ENCODE measurements around the gene AK4.
"Not testable (repeated sequence)": the region's sequence is repeated elsewhere in the genome, so short reads cannot be mapped to it uniquely, and the experiment has no call there.

AK4 gene

DNA sequence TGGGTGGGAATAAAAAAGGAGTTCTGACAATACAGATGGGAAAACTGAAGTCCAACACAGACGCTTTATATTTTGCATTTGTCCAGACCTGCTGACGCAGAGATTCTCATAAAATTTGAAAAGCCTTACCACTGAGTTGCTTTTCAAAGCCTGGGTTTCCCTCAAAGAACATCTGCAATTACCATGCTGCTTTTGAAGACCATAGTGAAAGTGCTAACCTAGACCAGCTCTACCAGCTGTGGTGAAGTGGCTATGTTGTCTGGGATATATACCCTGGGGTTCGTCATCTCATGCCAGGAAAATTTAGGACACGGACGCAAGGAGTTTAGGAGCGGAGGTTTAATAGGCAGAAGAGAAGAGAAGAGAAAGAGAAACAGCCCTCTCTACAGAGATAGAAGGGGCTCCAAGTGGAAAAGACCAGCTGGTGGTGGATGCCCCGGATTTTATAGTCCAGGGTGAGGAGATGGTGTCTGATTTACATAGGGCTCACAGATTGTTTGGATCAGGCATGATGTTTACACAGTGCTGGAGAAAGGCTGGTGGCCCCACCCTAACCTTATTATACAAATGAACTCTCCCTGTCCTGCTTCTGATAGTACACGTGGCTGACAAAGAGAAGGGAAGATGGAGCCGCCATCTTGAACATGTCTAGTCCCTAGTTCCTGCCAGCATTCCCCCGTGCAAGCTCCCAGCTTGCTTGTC, 73.8 kb downstream of the AK4 start:
- DNase-seq, result no peak

DNA sequence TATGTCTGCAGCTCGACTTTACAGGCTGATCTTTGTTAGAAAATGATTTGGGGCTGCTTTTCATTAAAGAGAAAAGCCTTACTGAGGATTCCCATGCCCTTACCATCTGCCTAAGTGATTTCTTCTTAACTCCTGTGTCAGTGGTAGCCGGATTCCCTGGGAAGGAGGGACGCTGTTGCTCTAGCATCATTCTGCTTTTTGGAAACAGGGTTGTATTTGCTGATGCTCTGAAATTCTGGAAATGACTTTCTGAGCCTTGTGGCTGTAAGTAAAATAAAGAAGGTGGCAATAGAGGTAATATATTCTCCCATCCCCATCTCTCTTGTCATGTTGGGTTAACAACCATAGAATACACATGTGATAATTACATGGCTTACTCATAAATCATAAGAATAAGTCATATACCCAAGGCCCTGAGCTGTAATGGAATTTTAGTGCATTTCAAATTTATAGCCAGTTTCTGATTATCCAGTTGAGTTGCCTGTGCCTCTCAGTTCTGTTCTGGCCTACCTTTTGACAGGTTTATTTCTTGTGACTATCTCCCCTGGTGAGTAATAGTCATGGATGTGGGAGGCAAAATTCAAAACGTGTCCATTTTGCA, 74.4 kb downstream of the AK4 start:
- DNase-seq, result no peak

DNA sequence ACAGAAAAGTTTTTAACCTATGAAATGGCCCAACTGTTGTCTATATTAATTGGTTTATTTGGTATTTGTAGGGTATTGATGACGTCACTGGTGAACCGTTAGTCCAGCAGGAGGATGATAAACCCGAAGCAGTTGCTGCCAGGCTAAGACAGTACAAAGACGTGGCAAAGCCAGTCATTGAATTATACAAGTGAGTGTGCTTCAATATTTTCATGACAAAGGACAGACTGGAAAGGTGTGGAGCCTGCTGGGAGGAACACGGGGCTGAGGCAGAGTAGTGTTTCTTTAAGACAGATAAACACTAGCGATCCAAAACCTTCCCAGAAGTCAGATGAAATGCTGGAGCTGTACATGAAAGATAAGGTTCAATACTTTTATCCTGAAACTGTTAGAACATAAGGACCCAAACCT, 76.7 kb downstream of the AK4 start:
- no peak for DNase-seq

DNA sequence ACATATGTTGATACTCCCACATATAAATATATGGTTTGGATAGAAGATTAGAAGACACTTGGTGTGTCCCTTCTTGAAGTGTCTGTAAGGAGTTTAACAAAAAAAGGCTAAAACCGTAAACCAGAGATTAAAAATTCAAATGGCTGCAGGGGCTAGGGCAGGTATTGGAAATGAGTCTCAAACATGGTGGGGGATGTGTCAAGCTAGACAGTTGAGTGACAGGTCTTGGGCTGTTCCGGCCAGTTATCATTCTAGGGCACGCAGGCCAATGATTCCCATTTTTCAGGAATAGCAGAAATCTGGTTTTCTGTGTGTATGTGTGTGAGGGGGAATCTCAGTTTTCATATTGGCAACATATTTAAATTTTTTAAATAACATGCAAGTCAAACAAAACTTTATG, 77.2 kb downstream of the AK4 start:
- no peak for DNase-seq

DNA sequence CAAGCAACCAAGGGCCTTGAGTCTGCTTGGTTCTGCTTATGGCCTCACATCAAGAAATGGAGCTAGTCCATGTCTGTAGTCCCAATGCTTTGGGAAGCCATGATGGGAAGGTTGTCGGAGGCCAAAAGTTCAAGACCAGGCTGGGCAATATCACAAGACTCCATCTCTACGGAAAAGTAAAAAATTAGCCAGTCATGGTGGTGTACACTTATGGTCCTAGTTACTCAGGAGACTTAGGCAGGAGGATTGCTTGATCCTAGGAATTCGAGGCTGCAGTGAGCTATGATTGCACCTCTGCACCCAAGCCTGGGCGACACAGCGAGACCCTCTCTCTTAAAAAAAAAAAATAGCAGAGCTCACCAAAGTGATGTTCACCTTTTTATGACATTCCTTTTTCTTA, 81.2 kb downstream of the AK4 start:
- no peak for DNase-seq

DNA sequence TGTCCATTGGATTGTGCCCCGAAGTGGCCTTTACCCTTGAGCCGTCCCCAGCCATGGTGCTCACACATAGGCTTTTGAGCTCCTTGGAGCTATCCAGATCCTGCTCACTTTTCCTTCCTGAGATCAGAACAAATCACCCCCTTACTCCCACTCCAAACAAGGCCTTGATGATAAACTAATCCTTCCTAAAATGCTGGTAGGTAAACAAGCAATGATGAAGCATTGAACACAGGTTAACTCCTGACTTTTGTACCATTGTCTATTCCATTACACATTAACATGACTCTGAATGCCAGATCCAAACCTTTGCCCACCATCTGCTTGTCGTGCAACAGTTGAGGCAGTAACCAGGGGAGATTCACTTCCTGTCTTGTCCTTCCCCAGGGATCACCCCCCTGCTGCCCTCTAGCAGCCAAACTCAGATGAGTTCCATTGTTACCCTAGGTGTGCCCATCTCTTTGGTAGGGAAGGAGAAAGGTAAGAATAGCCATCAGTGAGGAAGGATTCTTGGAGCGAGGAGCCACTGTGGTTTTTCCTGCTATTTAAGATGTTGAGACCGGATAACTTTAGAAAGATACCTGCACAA, 81.8 kb downstream of the AK4 start:
- DNase-seq, result no peak

DNA sequence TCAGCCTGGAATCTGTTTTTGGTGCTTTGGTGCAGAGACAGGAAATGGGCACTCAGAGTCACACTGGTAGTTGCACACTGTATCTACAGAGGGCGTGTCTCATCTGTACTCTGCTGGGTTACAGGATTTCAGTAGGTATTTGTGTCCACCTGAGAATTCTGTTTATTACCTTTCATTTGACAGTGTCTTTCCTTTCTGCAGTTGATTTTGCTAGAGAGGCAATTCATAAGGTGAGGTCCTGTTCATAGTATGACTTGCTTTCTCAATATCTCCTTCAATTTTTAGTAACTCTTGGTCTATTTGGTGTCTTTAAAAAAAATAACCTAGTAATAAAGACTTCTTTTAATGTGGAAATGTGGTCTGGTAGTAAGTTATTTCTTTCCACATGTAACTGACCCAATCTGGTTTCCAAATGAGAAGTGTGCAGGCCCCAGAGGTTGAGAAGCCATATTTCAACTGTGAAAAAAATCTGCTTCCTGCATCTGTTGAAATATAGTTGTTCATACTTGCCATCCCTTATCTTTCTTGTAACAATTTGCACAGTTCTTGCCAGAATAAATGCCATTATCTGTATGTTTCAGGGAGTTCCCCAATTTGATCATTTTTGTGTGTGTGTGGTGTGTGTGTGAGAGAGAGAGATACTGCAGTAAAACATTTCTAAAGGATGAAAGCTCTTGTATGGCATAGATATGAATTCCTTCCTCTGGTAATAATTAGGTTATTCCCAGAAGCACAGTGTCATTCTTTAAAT, 82.9 kb downstream of the AK4 start:
- DNase-seq, result no peak

DNA sequence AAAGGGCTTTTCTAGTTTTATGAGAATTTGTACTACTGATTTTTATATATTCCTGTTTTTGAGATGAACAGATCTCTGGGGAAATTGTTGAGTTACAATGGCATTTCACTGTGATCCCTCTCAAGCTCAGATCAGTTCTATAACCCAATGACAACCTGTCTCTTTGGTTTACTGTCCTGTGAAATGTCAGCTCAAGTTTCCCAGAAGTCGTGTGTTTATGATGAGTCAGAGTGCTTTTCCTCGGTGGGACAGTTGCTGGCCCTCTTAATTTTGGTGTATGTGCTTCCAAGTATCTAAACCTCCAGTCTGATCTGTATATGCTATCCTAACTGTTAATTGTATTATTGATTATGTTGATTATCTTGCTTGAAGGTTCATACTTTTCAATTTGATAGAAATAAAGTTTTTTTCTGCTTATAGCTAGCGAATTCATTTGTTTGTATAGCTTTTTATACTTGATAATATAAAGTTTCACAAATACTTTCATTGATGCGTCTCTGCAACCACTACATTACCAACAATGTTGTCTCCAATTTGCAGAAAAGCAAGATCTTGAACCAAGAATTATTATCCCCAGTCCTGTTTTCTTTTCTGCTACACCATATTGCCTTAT, 83.8 kb downstream of the AK4 start:
- DNase-seq, result no peak

DNA sequence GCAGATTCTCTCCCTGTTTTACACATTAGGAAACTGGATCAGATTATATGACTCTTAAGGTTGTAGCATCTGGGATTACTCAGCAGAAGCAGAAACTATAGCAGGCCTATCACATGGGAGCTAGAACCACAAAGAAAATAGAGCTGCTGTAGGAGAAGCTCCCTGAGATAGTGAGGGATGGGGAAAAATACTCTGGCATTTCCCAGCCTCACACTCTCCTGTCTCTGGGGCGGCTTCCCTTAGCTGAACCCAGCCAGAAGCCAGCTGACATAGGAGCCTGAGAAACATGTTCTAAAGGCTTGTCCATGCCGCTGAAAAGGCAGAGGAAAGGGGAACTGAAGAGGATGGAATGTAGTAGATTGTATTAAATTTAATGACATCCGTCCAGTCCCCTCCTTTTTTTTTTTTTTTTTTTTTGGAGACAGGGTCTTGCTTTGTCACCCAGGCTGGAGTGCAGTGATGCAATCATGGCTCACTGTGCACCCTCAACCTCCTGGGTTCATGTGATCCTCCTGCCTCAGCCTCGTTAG, 84.5 kb downstream of the AK4 start:
- no peak for DNase-seq

DNA sequence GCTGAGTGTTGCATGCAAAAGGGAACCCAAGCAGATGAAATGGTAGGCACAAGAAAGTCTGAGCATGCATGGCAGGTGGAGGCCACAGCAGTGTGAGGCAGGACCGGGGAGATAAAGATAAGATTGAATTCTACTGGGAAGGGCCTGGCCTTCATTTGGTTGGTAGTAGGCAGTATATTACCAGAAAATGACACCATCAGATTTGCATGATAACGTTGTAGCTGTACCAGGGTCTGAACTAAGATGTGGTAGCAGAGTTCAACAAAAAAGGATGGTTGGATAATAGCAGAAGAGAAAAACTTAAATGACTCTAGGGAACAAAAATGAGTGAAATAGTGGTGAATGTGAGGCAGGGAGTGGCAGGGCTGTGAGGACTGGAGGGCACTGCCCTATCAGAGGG, 85.8 kb downstream of the AK4 start:
- DNase-seq, result no peak

DNA sequence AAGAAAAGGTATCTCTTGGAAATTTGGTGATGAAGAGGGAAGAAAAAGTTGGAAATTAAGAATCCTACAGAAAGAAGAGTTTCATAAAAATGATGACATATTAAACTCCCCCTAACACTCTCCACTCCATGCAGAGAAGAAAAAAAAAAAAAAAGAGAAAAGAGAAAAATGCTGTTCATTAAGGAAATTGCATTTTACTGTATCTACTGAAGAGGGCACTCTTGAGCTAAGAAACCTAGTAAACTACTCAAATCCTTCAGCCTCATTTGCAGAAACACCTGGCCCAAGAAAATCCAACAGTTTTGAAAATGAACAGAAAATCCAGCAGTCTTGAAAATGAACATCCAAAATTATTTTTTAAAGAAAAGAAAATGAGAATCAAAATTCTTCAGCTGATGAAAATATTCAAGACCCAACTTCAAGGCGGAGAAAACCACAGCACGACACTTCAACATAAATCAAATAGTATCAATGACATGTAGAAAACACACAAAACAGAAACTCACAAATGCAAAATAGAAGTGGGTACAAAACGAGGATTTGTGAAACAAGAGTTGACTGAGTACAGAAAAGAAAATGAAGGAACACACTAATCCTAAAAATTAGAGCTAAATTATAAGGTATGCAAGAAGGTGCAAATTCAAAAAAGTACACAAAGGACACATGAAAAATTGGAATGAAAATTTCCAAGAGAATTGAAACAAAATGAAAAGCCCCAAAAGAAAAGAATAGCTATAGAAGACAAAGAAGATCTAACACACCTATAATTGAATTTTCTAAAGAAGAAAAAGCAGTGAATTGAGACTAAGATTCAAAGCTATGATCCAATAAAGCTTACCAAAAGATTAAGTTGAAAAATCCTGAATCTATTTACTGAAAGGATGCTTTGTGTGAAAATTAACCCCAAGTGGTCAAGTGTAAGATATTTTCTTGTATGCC, 88.1 kb downstream of the AK4 start:
- DNase-seq, result peak; percentile 26

DNA sequence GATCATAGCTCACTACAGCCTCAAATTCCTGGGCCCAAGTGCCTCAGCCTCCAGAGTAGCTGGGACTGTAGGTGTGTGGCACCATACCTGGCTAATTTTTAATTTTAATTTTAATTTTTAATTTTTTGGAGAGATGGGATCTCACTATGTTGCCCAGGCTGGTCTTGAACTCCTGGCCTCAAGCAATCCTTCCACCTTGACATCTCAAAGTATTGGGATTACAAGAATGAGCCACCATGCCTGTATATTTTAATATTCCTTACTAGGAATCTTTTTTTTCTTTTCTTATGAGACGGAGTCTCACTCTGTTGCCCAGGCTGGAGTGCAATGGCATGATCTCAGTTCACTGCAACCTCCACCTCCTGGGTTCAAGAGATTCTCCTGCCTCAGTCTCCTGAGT, 89.1 kb downstream of the AK4 start:
- DNase-seq, result not testable (repeated sequence)

DNA sequence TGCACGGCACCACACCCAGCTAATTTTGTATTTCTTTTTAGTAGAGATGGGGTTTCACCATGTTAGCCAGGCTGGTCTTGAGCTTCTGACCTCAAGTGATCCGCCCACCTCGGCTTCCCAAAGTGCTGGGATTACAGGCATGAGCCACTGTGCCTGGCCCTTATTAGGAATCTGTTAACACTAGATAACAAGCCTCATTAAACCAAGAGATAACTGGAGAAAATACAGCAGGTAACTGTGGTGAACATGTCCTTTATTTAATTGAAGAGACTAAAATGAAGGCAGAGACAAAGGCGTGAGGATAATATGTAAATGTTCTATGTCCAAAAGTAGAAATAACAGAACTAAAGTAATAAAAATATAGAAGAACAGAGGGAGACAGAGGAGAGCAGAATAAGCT, 89.5 kb downstream of the AK4 start:
- DNase-seq, result no peak

DNA sequence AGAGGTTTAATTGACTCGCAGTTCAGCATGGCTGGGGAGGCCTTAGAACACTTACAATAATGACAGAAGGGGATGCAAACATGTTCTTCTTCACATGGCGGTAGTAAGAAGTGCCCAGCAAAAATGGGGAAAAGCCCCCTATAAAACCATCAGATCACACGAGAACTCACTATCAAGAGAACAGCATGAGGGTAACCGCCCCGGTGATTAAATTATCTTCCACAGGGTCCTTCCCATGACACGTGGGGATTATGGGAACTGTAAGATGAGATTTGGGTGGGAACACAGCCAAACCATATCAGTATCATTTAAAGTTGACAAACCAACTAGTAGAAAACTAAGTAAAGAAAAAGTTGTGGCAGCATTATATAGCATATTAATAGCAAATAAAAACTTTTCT, 90.0 kb downstream of the AK4 start:
- DNase-seq, result no peak

DNA sequence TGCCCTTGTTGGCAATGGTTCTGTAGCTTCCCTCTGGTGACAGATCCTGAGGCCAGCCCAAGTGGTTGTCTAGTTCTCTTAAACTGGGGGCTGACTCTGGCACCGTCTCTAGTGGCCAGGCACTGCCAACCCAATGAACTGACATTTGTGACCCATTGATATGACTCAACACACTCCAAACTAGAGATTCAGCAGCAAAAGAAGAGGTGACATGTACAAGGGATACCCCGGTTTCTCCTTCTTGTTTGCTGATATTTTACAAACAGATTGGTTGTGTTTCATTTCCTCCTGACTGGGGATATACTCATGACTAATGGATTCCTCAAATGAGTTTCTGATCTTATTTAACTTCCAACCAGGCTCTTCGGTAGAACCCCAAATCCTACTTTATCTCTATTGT, 95.5 kb downstream of the AK4 start:
- DNase-seq, result no peak

DNA sequence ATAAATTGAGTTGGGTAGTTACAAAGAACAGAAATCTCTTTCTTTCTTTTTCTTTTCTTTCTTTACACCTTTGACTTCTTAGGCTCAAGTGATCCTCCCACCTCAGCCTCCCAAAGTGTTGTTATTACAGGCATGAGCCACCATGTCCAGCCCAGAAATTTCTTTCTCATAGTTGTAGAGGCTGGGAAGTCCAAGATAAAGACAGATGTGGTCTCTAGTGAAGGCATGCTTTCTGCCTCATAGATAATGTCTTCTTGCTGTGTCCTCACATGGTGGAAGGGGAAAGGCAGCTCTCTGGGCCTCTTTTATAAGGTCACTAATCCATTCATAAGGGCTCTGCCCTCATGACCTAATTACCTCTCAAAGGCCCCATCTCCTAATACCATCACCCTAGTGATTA, 97.3 kb downstream of the AK4 start:
- DNase-seq, result no peak

DNA sequence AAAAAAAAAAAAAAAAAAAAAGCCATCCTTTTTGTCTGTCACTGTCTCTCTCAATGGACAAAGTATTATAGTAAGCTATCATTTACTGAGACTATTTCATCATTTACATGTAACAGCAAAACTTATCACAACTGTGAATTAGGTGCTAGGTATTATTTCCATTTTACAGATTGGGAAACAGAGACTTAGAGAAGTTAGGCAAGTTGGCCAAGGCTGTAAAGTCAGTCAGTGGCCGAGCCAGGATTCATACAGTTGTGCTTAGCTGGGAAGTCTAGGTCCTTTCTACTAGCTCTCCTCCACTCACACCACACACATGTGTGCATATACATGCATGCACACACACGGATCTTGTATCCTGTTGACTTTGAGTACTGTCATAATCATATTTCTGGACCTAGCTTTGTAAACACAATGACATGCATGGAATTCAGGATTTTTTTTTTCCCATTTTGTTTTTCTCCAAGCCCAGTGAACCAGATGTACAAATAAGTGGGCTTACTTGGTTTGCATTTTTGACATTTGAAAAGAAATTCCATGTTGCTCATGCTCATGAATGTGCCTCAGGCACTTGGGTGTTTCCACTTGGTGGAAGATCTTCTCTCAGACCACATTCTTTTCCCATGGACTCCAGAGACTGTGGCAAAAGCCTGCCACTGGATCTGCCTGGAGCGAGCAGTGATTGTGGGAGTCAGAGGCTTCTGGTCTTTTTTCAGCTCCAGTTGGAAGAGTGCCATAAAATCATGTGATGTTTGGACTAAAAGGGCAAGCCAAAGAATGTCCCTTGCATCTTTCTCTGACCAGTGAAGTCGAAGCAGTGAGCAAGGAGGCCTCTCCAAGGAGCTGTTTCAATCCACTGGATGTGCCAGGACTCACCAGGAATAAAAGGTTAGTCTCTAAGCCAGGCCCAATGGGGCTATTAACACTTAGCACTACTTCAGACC, 99.7 kb downstream of the AK4 start:
- DNase-seq, result no peak

DNA sequence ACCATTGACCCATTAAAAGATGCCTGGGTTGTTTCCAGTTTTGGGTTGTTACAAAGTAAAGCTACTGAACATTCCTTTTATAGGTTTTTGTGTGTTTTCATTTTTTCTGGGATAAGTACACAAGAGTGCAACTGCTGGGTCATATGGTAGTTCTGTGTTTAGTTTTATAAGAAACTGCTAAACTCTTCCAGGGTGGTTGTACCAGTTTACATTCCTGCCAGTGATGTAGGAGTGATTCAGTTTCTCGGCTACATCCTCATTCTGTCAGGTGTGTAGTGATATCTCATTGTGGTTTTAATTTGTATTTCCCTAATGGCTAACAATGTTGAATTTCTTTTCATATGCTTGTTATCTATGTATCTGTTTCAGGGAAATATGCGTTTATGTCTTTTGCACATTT, 102.8 kb downstream of the AK4 start:
- no peak for DNase-seq

DNA sequence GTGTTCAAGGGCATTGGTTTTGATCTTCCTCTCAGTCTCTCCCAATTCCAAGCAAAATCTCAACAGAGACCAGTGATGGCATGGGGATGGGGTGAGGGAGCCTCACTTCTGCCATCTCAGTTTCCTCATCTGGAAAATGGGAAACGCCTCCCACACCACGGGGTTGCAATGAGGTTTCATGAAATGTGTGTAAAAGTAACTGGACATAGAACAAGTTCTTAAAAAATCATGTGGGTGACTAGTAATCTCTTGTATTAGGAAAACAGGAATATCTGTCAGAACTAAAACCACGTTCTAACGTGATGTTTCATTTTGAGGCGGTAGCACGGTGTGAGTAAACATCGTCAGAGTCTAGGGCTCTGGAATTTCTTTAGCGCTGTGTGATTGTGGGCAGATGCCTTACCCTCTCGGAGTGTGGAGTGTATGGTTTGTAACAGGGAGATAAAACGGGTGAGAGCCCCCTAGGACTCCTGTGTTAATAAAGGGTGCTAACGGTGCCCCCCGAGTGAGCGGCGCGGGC, 105.9 kb downstream of the AK4 start:
- no peak for DNase-seq

DNA sequence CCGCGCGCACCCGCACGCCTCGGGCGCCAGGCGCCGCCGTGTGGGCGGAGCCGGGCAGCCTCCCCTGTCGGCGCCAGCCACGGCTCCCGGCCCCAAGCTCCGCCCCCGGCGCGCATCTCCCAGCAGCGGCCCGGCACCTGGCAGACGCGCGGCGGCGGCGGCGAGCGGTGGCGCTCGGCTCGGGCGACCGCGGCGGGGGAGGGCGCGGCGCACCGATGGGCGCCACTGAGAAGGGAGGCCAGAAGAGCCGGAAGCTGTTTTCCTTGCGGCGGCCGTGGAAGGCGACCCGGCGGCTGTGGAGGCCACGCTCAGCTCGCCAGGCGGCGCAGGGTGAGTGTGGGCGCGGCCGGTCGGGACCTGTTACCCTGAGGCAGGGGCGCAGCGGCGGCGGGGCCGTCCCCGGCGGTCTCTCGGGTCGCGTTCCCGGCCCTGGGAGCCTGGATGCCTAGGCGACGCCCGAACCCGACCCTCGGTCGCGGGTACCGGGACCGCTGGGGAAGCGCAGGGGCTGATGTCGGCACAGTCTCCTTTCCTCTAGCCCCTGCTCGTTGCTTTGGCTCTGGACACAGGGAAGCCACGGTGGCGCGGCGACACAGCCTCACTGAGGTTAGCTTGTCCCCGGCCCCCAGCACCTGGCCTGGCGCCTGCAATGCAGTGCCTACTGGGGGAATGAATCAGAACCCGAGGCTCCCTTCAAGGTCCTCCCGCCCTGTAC, 106.5 kb downstream of the AK4 start:
- DNase-seq, result peak; percentile 69

Data from CD4-positive, alpha-beta T cell treated with Interleukin-4 for 4 hours (primary cell).